Measurements from ENCODE around the gene MDFIC. TPM values are rescaled to one million over a fixed set of nuclear protein-coding genes. Genes with fewer than 3 reads are reported as not detected.

Gene MDFIC
- total RNA-seq, 3 donors from 2014 or later (not counting 1 experiment from before 2014, with no cell fraction given): 19.1 to 24.0 (median 21.8) TPM

DNA sequence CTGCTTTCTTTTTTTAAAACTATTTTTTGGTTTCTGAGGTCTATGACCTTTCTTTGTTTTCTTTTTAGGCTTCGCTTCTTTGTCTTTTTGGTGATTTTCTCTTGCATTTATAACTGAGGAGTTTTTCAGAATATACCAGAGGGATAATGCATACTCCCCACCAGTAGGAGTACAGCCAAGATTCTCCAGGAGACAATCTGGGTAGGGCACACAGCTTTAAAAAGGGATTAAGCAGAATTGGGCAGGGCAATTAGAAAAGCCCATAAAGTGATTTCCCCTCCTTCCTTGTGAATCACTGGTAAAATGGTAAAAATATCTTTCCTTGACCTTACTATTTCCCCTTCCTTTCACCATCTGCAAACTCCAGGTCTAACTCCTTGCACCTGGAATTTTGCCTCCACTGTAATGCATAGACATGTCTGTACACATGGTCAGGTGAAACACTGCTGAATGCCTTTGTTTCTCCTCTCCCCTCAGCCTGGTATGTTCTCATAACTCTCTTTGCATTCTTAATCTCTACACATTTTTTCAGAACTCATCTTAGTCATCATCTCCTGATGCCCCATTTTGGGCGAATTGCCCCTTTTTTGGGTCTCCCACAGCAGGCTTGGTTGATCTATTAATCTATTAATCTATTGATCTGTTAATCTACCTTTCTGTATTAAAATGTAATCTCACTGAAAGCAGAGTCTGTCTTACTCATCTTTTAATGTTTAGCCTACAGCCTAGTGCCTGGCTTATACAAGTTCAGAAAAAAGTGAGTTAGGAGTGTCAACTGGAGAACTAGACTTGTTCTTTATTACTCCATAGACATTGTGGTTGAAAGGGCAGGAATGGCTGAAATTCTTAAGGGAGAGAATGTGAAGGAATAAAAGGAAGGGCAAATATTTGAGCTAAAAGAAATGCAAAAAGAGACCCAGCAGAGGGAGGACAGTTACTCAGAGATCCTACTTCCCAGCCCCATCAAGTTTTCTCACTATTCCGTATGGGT lies 64.6 kb downstream of the MDFIC start:
- TF ChIP-seq CTCF (IDR thresholded peaks at IDR 0.05): no peak
- Mint-ChIP-seq H3K4me1 (peaks cover 21 to 22% of the 10 kb centered on the region in 2 donors), H3K4me3 (no peak overlapping the region), H3K9me3 (no peaks in the 10 kb centered on the region), H3K36me3 (no peaks in the 10 kb centered on the region), H3K27me3 (ENCODE audit: low read depth in 2 of 2) (no peaks in the 10 kb centered on the region), H3K27ac (no peak overlapping the region)
- intact Hi-C loops (cut with micrococcal nuclease): no loop called here
- Histone ChIP-seq H3K4me3 (ENCODE audit: low read length) (no peak overlapping the region), H3K36me3 (ENCODE audit: control insufficient read depth, insufficient read depth, low read length) (peaks cover 6% of the 10 kb centered on the region), H3K4me1 (ENCODE audit: control insufficient read depth, insufficient read depth, low read length) (peaks cover 3% of the 10 kb centered on the region), H3K9me3 (ENCODE audit: control insufficient read depth, insufficient read depth, low read length) (no peaks in the 10 kb centered on the region), H3K27ac (ENCODE audit: low read length) (no peak overlapping the region), H3K27me3 (ENCODE audit: control insufficient read depth, insufficient read depth, low read length) (no peaks in the 10 kb centered on the region)
- ATAC-seq (no peak), DNase-seq (no peak)
- 86% methylated on average over 1 of the region's 3 CpGs for WGBS (ENCODE audit: insufficient coverage)

DNA sequence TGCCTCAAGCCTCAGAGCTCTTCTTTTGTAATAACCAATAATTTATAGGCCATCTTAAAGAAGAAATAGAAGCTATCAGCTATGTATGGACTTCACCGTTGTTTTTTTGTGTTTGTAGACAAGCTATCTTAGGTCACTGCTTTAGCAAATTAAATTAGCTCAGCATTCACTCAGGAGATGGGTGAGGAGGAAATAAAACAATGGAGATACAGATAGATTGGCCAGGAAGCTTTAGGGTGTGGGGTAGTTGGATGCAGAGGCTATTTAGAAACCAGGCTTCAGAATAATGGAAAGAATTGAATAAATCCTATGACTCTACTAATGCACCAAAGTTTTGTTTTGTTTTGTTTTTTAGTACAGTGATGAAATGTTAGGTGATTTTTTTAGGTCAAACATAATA lies 66.1 kb downstream of the MDFIC start:
- H3K4me3 Mint-ChIP-seq: no peak overlapping the region
- no peaks in the 10 kb centered on the region for H3K9me3 Mint-ChIP-seq
- Histone ChIP-seq H3K27me3 (ENCODE audit: control insufficient read depth, insufficient read depth, low read length) (no peaks in the 10 kb centered on the region), H3K4me1 (ENCODE audit: control insufficient read depth, insufficient read depth, low read length) (no peaks in the 10 kb centered on the region), H3K4me3 (ENCODE audit: low read length) (no peak overlapping the region), H3K36me3 (ENCODE audit: control insufficient read depth, insufficient read depth, low read length) (peaks cover 6% of the 10 kb centered on the region), H3K27ac (ENCODE audit: low read length) (no peak overlapping the region), H3K9me3 (ENCODE audit: control insufficient read depth, insufficient read depth, low read length) (no peaks in the 10 kb centered on the region)
- H3K4me1 Mint-ChIP-seq: peaks cover 7 to 16% of the 10 kb centered on the region in 2 donors
- TF ChIP-seq CTCF (IDR thresholded peaks at IDR 0.05): no peak
- intact Hi-C loops (cut with micrococcal nuclease): no loop called here
- WGBS (ENCODE audit: insufficient coverage): 100% methylated on average over 1 of the region's 1 CpG
- ATAC-seq (no peak), DNase-seq (no peak)
- H3K27me3 Mint-ChIP-seq (ENCODE audit: low read depth in 2 of 2): no peaks in the 10 kb centered on the region
- H3K36me3 Mint-ChIP-seq: no peaks in the 10 kb centered on the region
- no peak overlapping the region for H3K27ac Mint-ChIP-seq

- Histone ChIP-seq H3K36me3 (ENCODE audit: control insufficient read depth, insufficient read depth, low read length) (peaks cover 3% of the 10 kb centered on the region), H3K9me3 (ENCODE audit: control insufficient read depth, insufficient read depth, low read length) (no peaks in the 10 kb centered on the region), H3K4me3 (ENCODE audit: low read length) (no peak overlapping the region), H3K27me3 (ENCODE audit: control insufficient read depth, insufficient read depth, low read length) (no peaks in the 10 kb centered on the region), H3K4me1 (ENCODE audit: control insufficient read depth, insufficient read depth, low read length) (no peaks in the 10 kb centered on the region), H3K27ac (ENCODE audit: low read length) (no peak overlapping the region)
- intact Hi-C loops (cut with micrococcal nuclease): no loop called here
- Mint-ChIP-seq H3K27ac (no peak overlapping the region), H3K4me1 (peaks cover 15 to 24% of the 10 kb centered on the region in 2 donors), H3K36me3 (no peaks in the 10 kb centered on the region), H3K9me3 (no peaks in the 10 kb centered on the region), H3K27me3 (ENCODE audit: low read depth in 2 of 2) (no peaks in the 10 kb centered on the region), H3K4me3 (no peak overlapping the region)
- TF ChIP-seq CTCF (IDR thresholded peaks at IDR 0.05): no peak
- WGBS (ENCODE audit: insufficient coverage): 77% methylated on average over 2 of the region's 2 CpGs
- ATAC-seq: no peak
- DNase-seq: no peak
Observed at GRCh38 chr7:114988755-114989375, 67.0 kb downstream of the MDFIC start.

Measured in natural killer cell (primary cell).